Activated CD8-positive, alpha-beta memory T cell treated with anti-CD3 and anti-CD28 coated beads, Interleukin-2, amount 50 U/mL, for 4 hours (primary cell): ENCODE data around the gene CMYA5.

Source experiments
- DNase-seq: peaks from one replicate; pipeline ENCODE4 v3.0.0-alpha.2; 2020

CMYA5 gene

DNA sequence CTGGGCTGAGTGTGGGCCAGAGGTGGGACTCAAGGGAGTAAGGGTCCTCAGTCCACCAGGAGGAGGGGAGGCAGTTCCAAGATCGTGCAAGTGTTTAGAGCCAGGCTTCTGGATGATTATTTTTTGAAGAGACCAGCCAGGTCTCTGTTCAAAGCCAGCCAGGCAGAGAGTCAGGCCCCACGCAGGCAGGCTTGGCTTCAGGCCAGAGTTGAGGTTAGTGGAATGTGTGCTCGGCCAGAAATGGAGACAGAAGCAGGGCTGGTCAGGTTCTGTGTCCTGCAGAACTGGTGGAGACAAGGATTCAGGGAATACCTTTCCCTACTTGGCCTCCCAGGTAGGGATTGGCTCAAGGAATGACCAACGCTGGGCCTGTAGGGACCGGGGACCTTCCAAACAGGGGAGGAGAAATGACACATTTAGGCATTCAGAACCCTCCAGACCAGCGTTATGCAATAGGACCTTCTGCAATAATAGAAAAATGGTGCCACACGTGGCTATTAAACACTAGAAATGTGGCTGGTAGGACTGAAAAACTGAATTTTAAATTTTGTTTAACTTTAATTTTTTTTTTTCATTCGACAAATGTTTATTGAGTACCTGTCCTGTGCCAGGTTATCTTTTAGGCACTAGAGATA lies 106.2 kb downstream of the CMYA5 start:
- no peak for DNase-seq

DNA sequence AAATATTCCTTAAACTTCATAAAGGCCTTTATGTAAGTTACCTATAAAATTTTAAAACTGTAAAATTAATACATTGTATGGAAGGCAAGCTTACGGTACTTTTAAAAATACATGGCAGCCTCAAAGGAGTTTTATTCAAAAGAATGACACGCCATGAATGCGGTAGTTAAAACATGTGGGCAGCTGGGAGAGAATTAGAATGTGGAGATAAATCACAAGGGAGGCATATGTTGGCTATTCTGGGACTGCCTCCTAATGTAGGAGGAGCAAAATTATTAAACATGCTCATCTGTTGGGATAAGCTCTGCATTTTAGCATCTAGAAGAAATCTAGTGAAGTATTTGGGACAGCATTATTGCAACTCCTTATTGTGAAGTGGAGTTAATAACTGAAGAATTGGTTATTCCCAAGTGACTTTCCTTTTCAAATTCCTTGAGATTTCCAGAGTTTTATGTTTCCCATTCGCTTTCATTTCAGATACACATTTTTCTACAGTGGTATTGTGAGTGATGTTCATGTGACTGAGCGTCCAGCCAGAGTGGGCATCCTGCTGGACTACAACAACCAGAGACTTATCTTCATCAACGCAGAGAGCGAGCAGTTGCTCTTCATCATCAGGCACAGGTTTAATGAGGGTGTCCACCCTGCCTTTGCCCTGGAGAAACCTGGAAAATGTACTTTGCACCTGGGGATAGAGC lies 109.4 kb downstream of the CMYA5 start:
- DNase-seq, result no peak

GRCh38 chr5:79800979-79801827 lies 111.6 kb downstream of the CMYA5 start:
- no peak for DNase-seq

DNA sequence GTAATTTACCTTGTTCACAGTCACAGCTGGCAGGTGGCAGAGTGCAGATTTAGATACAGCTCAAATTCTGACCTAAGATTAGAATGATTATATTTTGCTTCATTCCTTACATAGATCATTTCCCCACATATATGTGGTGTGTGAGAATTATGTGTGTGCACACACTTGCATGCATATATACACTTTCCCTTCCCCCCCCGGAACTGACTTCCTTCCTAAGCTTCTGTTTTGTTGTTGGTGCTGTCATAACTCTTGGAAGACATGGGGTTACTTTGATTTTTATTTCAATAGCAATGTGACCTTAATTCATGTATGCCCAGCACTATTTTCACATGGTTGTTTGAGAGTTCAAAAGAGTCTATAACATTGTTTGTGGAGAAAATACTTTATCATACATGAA lies 112.8 kb downstream of the CMYA5 start:
- DNase-seq, result no peak

GRCh38 chr5:79803007-79803406 lies 113.4 kb downstream of the CMYA5 start:
- DNase-seq, result no peak

DNA sequence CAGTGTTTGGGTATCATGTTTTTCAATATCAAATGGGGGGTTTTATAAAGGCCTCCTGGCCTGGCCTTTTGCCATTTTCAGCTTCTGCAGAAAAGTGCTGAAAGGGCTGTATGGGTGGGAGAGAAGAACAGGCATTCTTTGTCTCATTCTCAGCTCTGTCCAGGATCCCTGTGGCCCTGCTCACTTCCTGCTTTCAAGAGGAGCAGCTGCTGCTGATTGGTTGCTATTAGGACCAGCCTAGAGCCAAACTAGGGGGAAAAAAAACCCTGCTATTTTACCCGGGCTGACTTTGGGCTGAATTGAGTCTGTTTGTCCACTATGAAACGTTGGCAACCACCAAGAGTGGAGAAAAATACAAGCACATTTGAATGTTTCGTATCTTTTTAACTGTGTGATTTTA lies 117.1 kb downstream of the CMYA5 start:
- DNase-seq, result no peak

- no peak for DNase-seq
Measured at GRCh38 chr5:79809743-79810142, 120.1 kb downstream of the CMYA5 start.

DNA sequence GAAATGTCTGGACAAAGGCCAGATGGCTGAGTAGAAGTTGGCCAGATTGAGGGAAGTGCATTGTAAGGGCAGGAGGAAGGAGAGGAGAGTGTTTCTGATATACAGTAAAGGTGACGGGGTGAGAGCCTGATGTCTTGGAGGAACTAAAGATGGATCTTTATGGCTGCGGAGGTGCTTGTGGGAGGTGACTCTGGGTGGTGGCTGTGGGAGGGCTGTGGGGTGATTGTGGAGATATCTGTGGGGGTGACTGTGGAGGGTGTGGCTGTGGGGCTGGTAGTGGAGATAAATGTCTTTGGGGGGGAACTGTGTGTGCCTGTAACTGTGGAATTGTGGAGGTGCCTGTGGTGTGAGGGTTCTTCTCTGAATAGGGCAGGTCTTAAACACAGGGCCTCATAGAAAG lies 121.4 kb downstream of the CMYA5 start:
- DNase-seq, result no peak

GRCh38 chr5:79811904-79812303 lies 122.3 kb downstream of the CMYA5 start:
- DNase-seq, result no peak

GRCh38 chr5:79814699-79815098 lies 125.1 kb downstream of the CMYA5 start:
- DNase-seq, result no peak

- DNase-seq, result no peak
Measured at GRCh38 chr5:79816014-79816413, 126.4 kb downstream of the CMYA5 start.

DNA sequence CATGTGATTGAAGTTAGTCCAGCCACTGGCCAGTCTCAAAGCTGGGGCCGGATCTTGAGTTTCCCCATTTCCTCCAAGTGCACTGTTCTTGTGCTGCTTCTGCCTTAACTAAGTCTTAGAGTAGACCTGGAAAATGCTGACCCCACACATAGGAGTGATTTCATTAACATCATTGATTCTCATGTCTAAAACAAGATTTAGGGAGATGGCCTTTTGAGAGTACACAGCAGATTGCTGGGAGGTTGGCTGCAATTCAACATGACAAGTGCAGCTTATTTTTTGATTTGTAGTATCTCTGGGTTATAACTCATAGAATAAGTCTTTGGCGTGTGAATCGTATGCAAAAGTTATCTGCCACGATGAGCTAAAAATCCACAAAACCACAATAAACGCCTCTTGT lies 131.0 kb downstream of the CMYA5 start:
- DNase-seq, result no peak

DNA sequence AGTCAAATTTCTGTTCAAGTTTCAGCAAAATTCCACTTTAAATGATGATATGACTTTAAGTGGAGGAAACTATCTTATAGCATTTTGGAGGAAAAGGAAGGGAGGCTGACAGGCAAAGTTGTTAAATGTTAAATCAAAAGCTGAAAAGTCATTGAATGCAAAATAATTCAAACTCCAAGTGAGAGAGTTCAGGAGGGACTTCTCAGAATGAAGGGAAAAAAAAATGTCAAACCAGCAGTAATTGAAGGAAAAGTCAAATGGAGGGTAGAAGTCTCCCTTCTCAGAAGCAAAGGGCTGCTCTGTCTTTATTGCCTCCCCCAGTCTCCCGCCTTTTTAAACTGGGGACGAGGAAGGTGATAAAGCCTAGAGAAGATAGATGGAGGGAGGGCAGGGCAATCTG lies 134.8 kb downstream of the CMYA5 start:
- no peak for DNase-seq

DNA sequence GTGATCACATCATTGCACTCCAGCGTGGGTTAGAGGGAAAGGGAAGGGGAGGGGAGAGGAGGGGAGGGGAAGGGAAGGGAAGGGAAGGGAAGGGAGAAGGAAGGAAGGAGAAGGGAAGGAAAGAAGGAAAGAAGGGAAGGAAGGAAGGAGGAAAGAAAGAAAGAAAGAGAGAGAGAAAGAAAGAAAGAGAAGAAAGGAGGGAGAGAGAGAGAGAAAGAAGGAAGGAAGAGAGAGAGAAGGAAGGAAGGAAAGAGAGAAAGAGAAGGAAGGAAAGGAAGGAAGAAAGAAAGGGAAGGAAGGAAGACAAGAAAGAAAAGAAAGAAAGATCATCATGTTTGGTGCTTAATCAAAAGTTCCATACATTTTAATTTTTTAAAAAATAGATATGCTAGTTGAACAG lies 136.2 kb downstream of the CMYA5 start:
- no peak for DNase-seq

- DNase-seq, result no peak
Measured at GRCh38 chr5:79827159-79827629, 137.6 kb downstream of the CMYA5 start.

DNA sequence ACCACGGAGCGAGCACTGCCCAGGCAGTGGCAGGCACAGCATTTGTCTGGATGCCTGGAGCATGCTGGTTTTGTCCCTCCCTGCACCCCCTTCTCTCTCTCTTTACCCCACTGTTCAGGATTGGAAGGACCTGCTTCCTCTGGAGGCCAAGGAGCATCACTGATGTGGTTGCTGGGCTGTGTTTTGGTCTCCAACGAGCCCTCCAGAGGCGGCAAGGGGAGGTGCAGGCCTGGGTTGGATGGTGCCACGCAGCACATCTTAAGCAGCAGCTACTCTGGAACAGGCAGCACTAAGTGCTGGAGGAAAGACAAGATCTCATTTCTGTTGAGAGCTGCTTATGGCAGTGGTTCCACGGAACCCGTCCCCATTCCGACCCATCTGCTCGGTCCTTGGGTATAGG lies 139.6 kb downstream of the CMYA5 start:
- DNase-seq, result no peak

GRCh38 chr5:79831381-79832309 lies 142.0 kb downstream of the CMYA5 start:
- DNase-seq, result no peak

GRCh38 chr5:79832911-79833310 lies 143.3 kb downstream of the CMYA5 start:
- DNase-seq, result no peak

DNA sequence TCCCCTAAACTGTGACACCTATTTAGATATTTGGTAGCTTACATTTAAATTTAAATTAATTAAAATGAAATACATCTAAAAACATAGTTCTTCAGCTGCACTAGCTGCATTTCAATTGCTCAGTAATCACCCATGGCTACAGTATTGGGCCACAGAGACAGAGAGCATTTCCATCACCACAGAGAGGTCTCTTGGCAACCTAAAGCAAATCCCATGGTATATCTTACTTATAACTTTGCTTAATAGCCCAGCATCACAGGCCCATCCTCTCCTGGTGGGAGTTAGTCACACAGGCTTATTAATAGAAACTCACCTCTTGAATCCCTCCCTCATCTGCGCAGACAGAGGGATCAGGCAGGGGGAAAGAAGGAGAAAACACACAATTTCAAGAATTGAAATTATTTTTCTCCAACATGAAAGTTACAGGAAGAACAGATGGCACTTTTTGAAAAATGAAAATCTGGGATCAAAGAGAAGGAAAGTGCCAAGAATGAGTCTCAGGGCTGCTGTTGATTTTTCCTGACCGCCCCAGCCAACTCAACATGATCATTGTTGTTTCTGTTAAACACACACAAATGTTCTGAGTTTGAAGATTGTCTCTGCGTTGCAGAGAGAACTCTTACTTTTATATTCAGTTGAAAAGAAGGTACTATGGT lies 144.6 kb downstream of the CMYA5 start:
- no peak for DNase-seq

- DNase-seq, result no peak
Measured at GRCh38 chr5:79834754-79835714, 145.4 kb downstream of the CMYA5 start.
